Spleen (tissue), 7 donors: ENCODE measurements around the gene RBM47.

Experiments used
- POLR2AphosphoS5 ChIP-seq, 3 donors: sonication (generic); formaldehyde crosslinking; IDR thresholded peaks; one replicate each; pipeline ENCODE4 v1.5.1; 2017; ENCODE audit warnings: antibody characterized with exemption in 3 of 3
- TF ChIP-seq, protein P1 (sequence below), 11 experiments: fragments of 200-600 bp in 7 of 11; fragments of 450-650 bp in 4 of 11; sonication (generic) in 4 of 11; IDR thresholded peaks in 8 of 11; conservative IDR thresholded peaks in 3 of 11; 1 replicate in 7 of 11; 2 replicates in 4 of 11; pipeline versions ENCODE4 v1.4.0 to v1.8.0; 2016 to 2021; ENCODE audit warnings: antibody characterized with exemption in 11 of 11, inconsistent platforms in 4 of 11, mild to moderate bottlenecking in 1 of 11
- donor health status: DM: no; HTN: no; CAD: no; lungs with moderate emphysema.
- donor health status: DM: no; HTN: no; CAD: no.
- donor health status: DM: no; HTN: no; CAD: no.

DNA sequence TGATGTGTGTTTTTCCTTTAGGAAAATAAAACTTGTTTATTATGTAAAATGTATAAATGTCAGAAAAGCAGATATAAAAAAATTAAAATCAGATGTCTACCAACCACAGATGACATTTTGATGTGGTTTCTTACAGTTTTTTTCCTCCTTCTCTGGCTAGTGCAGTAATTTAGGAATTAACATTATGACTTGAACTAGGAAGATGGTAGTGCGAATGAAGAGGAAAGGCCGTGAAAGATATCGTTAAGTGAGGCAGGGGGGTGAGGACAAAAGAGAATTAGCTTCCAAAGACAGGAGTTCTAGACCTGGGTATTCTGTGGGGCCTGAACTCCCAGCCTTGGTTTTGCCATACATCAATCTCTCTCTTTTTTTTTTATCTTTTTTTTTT, 98.0 kb downstream of the RBM47 start:
- TF ChIP-seq, protein P1, sequence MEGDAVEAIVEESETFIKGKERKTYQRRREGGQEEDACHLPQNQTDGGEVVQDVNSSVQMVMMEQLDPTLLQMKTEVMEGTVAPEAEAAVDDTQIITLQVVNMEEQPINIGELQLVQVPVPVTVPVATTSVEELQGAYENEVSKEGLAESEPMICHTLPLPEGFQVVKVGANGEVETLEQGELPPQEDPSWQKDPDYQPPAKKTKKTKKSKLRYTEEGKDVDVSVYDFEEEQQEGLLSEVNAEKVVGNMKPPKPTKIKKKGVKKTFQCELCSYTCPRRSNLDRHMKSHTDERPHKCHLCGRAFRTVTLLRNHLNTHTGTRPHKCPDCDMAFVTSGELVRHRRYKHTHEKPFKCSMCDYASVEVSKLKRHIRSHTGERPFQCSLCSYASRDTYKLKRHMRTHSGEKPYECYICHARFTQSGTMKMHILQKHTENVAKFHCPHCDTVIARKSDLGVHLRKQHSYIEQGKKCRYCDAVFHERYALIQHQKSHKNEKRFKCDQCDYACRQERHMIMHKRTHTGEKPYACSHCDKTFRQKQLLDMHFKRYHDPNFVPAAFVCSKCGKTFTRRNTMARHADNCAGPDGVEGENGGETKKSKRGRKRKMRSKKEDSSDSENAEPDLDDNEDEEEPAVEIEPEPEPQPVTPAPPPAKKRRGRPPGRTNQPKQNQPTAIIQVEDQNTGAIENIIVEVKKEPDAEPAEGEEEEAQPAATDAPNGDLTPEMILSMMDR (IDR thresholded peaks at IDR 0.05 in 8 of 11, conservative IDR thresholded peaks at IDR 0.05 in 3 of 11): no peak
- TF ChIP-seq POLR2AphosphoS5 (IDR thresholded peaks at IDR 0.05): no peak
